Skeletal muscle satellite cell (primary cell): Measurements from ENCODE around the gene EGFL6.
"Not testable (repeated sequence)": the region's sequence is repeated elsewhere in the genome, so short reads cannot be mapped to it uniquely, and the experiment has no call there.

Experiments used
- H3K27me3 ChIP-seq: 2 replicates; pipeline ENCODE4 v1.7.0; 2013; ENCODE audit warnings: low read length; ENCODE audit not compliant: control insufficient read depth, insufficient read depth
- H3K36me3 ChIP-seq: 2 replicates; pipeline ENCODE4 v1.7.0; 2013; ENCODE audit warnings: mild to moderate bottlenecking, control low read depth, low read length; ENCODE audit not compliant: insufficient read depth
- H3K4me1 ChIP-seq: 2 replicates; pipeline ENCODE4 v1.7.0; 2013; ENCODE audit warnings: low read length; ENCODE audit not compliant: control insufficient read depth, insufficient read depth
- H3K4me2 ChIP-seq: 2 replicates; pipeline ENCODE4 v1.7.0; 2013; ENCODE audit warnings: mild to moderate bottlenecking, low read length
- H3K4me3 ChIP-seq: 2 replicates; pipeline ENCODE4 v1.7.0; 2013; ENCODE audit warnings: low read length
- H3K9ac ChIP-seq: 2 replicates; pipeline ENCODE4 v1.7.0; 2013; ENCODE audit warnings: mild to moderate bottlenecking, low read depth, low read length, moderate library complexity
- H3K9me3 ChIP-seq: replicated peaks from 2 replicates; pipeline ENCODE4 v1.7.0; 2013; ENCODE audit warnings: mild to moderate bottlenecking, control low read depth, low read length

EGFL6 gene

GRCh38 chrX:13673016-13673415 lies 103.6 kb downstream of the EGFL6 start:
- H3K9ac ChIP-seq = no peak overlapping the region
- H3K4me1 ChIP-seq = no peaks in the 10 kb centered on the region
- H3K36me3 ChIP-seq = no peaks in the 10 kb centered on the region
- H3K9me3 ChIP-seq = no peaks in the 10 kb centered on the region
- H3K27me3 ChIP-seq = no peaks in the 10 kb centered on the region
- H3K4me2 ChIP-seq = no peak overlapping the region
- no peak overlapping the region for H3K4me3 ChIP-seq

GRCh38 chrX:13676885-13677284 lies 107.5 kb downstream of the EGFL6 start:
- Histone ChIP-seq H3K4me2 (no peak overlapping the region), H3K36me3 (no peaks in the 10 kb centered on the region), H3K4me3 (no peak overlapping the region), H3K9ac (no peak overlapping the region), H3K27me3 (no peaks in the 10 kb centered on the region), H3K4me1 (no peaks in the 10 kb centered on the region), H3K9me3 (no peaks in the 10 kb centered on the region)

GRCh38 chrX:13679700-13680099 lies 110.3 kb downstream of the EGFL6 start:
- not testable (repeated sequence) for H3K4me2 ChIP-seq, H3K4me3 ChIP-seq, H3K27me3 ChIP-seq, H3K9ac ChIP-seq, H3K4me1 ChIP-seq, H3K9me3 ChIP-seq, H3K36me3 ChIP-seq

- Histone ChIP-seq H3K4me3 (no peak overlapping the region), H3K9ac (no peak overlapping the region), H3K9me3 (no peaks in the 10 kb centered on the region), H3K27me3 (no peaks in the 10 kb centered on the region), H3K4me2 (no peak overlapping the region), H3K4me1 (no peaks in the 10 kb centered on the region), H3K36me3 (no peaks in the 10 kb centered on the region)
Observed at GRCh38 chrX:13681595-13681994, 112.2 kb downstream of the EGFL6 start.
